Muscle layer of colon (tissue), 2 donors: ENCODE measurements around the gene TGFBRAP1.

ENCODE experiments used
- H3K27ac ChIP-seq: one replicate; pipeline ENCODE4 v1.7.0; 2013; ENCODE audit warnings: low read depth, mild to moderate bottlenecking, low read length, moderate library complexity
- H3K27me3 ChIP-seq, 2 donors: one replicate each; pipeline ENCODE4 v1.7.0; 2013; ENCODE audit warnings: low read length in 2 of 2, mild to moderate bottlenecking in 2 of 2; ENCODE audit not compliant: insufficient read depth in 2 of 2, control insufficient read depth in 1 of 2
- H3K36me3 ChIP-seq: one replicate; pipeline ENCODE4 v1.7.0; 2013; ENCODE audit warnings: mild to moderate bottlenecking, low read length; ENCODE audit not compliant: insufficient read depth
- H3K4me1 ChIP-seq: one replicate; pipeline ENCODE4 v1.7.0; 2013; ENCODE audit warnings: mild to moderate bottlenecking, low read length; ENCODE audit not compliant: insufficient read depth
- H3K4me3 ChIP-seq, 2 donors: one replicate each; pipeline ENCODE4 v1.7.0; 2013; ENCODE audit warnings: low read length in 2 of 2, low read depth in 1 of 2, mild to moderate bottlenecking in 1 of 2, moderate library complexity in 1 of 2
- H3K9ac ChIP-seq: one replicate; pipeline ENCODE4 v1.7.0; 2013; ENCODE audit warnings: low read length
- H3K9me3 ChIP-seq: one replicate; pipeline ENCODE4 v1.7.0; 2013; ENCODE audit warnings: mild to moderate bottlenecking, low read length
- donor health status: abdominal sarcoma.
- donor health status: Adenocarcinoma of cecum.

TGFBRAP1 gene

DNA sequence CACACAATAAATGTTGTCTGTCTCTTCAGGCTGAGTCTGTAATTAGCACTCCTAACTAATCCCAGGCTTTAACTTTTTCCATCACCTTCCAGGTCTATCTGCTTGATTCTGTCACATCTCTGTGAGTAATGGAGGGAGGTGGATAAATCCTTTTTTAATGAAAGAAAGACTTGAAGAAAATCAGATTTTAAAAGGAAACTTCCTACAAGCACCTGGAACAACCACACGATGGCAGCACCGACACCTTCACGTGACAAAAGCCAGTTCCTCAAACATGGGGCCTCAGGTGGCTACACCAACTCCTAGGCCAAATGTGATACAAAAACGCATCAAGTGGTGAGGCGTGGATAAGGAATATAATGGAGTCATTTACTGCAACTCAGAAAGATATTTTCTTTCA, 41.8 kb downstream of the TGFBRAP1 start:
- H3K9ac ChIP-seq = no peak overlapping the region
- no peaks in the 10 kb centered on the region for H3K9me3 ChIP-seq
- H3K4me1 ChIP-seq = no peaks in the 10 kb centered on the region
- H3K36me3 ChIP-seq = peaks cover 58% of the 10 kb centered on the region
- H3K4me3 ChIP-seq = no peak overlapping the region
- H3K27ac ChIP-seq = no peak overlapping the region
- no peaks in the 10 kb centered on the region for H3K27me3 ChIP-seq

DNA sequence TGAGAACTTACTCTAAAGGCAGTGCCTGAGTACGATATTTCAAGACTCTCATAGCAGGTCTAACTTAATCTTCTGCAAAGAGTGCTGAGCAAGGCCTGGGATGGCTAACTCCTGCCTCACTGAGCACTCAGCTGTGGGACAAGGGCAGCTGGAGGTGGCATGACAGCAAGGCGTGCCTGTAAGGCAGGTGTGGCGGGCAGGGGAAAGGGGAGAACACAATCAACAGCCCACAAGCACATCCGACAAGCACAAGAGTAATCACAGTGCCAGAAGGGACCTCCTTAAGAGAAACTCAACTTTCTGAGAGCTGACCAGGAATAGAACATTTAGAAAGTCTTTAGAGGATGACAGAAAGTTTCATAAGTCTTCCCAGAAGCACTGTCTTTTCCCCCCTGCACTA, 46.0 kb downstream of the TGFBRAP1 start:
- peaks cover 55% of the 10 kb centered on the region for H3K36me3 ChIP-seq
- no peaks in the 10 kb centered on the region for H3K9me3 ChIP-seq
- no peaks in the 10 kb centered on the region for H3K4me1 ChIP-seq
- no peak overlapping the region for H3K9ac ChIP-seq
- H3K4me3 ChIP-seq = no peak overlapping the region
- no peak overlapping the region for H3K27ac ChIP-seq
- no peaks in the 10 kb centered on the region for H3K27me3 ChIP-seq

DNA sequence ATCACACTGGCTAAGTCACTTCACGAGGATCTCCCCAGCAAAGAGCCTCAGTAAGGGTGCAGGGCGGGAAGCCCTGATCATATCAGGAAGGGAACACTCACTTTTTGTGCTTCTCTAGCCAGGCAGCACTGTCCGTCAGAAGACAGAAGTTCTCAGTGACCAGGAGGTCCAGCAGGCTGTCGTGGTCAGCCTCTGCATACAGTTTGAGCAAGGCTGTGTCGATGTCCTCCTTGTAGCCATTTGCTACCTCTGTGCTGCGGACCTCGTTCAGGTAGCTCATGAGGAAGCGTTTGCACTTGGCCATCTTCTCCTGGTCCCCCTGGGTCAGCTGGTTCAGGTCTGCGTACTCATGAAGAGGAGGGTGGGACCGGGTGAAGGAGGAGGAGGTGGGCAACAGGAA, 49.3 kb downstream of the TGFBRAP1 start:
- Histone ChIP-seq H3K36me3 (peaks cover 57% of the 10 kb centered on the region), H3K27me3 (no peaks in the 10 kb centered on the region), H3K9ac (no peak overlapping the region)

DNA sequence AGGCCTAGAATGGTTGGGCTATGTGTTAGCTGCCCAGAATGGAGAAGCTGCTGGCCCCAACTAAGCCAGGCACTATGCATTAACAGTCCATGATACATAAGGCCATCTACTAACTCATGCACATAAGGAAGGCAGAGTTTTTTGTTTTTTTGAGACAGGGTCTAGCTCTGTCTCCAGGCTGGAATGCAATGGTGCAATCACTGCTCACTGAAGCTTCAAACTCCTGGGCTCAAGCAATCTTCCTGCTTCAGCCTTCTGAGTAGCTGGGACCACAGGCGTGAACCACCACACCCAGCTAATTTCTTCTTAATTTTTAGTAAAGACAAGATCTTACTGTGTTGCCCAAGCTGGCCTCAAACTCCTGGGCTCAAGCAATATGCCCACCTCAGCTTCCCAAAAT, 50.4 kb downstream of the TGFBRAP1 start:
- H3K4me1 ChIP-seq = no peaks in the 10 kb centered on the region
- no peak overlapping the region for H3K27ac ChIP-seq
- no peaks in the 10 kb centered on the region for H3K27me3 ChIP-seq
- H3K9ac ChIP-seq = no peak overlapping the region
- no peak overlapping the region for H3K4me3 ChIP-seq
- no peaks in the 10 kb centered on the region for H3K9me3 ChIP-seq
- H3K36me3 ChIP-seq = peaks cover 60% of the 10 kb centered on the region

More for the DNA sequence above, 49.3 kb downstream of the TGFBRAP1 start:
- Histone ChIP-seq H3K9me3 (no peaks in the 10 kb centered on the region), H3K4me1 (no peaks in the 10 kb centered on the region), H3K4me3 (no peak overlapping the region), H3K27ac (no peak overlapping the region)

GRCh38 chr2:105278654-105279053, 50.9 kb downstream of the TGFBRAP1 start:
- H3K27ac ChIP-seq = no peak overlapping the region
- no peaks in the 10 kb centered on the region for H3K9me3 ChIP-seq

GRCh38 chr2:105274046-105274445, 55.5 kb downstream of the TGFBRAP1 start:
- Histone ChIP-seq H3K36me3 (peaks cover 74% of the 10 kb centered on the region), H3K27ac (no peak overlapping the region)

More at GRCh38 chr2:105278654-105279053, 50.9 kb downstream of the TGFBRAP1 start:
- no peak overlapping the region for H3K4me3 ChIP-seq
- H3K27me3 ChIP-seq = no peaks in the 10 kb centered on the region
- peaks cover 60% of the 10 kb centered on the region for H3K36me3 ChIP-seq
- H3K9ac ChIP-seq = no peak overlapping the region
- no peaks in the 10 kb centered on the region for H3K4me1 ChIP-seq

DNA sequence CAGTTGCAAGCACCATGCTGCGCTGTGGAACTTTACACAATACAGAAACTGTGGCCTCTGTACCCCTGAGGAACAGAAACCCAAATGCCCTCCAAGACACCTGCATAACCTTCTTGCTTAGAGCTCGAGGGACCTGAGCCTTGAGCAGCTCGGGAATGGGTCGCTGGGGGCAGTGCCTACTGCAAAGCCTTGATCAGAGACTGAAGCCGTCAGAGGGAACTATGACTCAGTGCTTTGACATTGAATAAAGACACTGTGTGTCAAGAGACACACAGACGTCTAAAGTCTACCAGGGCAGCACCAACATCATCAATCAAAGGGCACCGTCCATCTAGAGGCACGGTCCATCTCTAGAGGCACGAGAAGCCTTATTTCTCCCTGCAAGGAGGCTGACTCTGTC, 57.4 kb downstream of the TGFBRAP1 start:
- no peaks in the 10 kb centered on the region for H3K27me3 ChIP-seq
- H3K36me3 ChIP-seq = peaks cover 80% of the 10 kb centered on the region
- no peak overlapping the region for H3K9ac ChIP-seq
- H3K27ac ChIP-seq = no peak overlapping the region
- no peaks in the 10 kb centered on the region for H3K4me1 ChIP-seq
- no peak overlapping the region for H3K4me3 ChIP-seq
- no peaks in the 10 kb centered on the region for H3K9me3 ChIP-seq

More at GRCh38 chr2:105274046-105274445, 55.5 kb downstream of the TGFBRAP1 start:
- H3K27me3 ChIP-seq = no peaks in the 10 kb centered on the region
- H3K4me1 ChIP-seq = no peaks in the 10 kb centered on the region
- no peak overlapping the region for H3K4me3 ChIP-seq
- no peak overlapping the region for H3K9ac ChIP-seq
- no peaks in the 10 kb centered on the region for H3K9me3 ChIP-seq

DNA sequence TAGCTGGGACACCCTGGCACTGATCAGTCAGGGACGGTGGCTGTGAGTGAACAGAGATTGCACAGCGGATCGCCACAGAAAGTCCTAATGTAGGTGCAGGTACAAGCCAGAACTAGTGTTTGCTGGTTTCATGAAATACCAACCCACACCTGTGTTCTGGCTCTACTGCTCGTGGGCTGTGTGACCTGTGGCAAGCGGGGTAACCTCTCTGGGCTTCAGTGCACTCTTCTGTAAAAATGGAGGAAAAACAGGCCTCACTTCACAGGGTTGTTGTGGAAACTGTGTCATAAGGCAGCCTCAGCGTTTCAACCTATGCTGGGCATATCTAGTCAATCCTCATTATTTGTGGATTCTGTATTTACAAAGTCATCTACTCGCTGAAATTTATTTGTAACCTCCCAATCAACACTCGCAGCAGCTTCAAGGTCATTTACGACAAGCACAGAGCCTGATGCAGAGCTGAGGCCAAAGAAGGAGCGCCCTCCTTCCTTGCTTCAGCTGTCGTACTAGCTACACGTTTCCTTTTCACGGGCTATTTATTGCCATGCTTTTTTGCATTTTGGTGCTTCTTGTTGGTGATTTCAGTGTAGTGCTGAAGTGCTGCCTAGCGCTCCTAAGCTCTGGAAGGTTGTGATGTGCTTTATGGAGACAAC, 58.0 kb downstream of the TGFBRAP1 start:
- Histone ChIP-seq H3K4me1 (no peaks in the 10 kb centered on the region), H3K36me3 (peaks cover 79% of the 10 kb centered on the region), H3K27ac (no peak overlapping the region), H3K4me3 (no peak overlapping the region), H3K9me3 (no peaks in the 10 kb centered on the region), H3K27me3 (no peaks in the 10 kb centered on the region), H3K9ac (no peak overlapping the region)

DNA sequence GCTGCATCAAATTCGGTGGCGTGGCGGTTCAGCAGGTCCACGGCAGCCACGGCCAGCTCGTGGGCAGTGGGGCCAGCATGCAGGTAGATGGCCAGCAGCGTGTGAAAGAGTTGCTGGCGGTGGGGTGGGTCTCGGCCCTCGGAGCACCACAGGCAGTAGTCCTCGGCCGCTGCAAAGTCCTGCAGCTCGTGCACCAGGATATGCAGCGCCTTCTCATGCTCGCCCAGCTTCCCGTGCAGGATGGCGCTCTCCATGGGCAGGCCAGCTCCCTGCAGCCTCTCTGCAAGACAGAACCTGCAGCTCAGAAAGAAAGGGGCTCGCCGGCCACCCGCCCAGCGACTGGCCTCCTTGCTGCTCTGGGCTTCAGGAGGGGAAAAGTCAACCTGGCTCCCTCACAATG, 60.1 kb downstream of the TGFBRAP1 start:
- Histone ChIP-seq H3K4me1 (no peaks in the 10 kb centered on the region), H3K36me3 (peaks cover 73% of the 10 kb centered on the region), H3K27me3 (no peaks in the 10 kb centered on the region), H3K9me3 (no peaks in the 10 kb centered on the region), H3K9ac (no peak overlapping the region), H3K4me3 (no peak overlapping the region), H3K27ac (no peak overlapping the region)

- Histone ChIP-seq H3K9me3 (no peaks in the 10 kb centered on the region), H3K27ac (no peak overlapping the region), H3K27me3 (no peaks in the 10 kb centered on the region), H3K4me3 (no peak overlapping the region), H3K4me1 (no peaks in the 10 kb centered on the region), H3K36me3 (peaks cover 22% of the 10 kb centered on the region), H3K9ac (no peak overlapping the region)
Observed at GRCh38 chr2:105262651-105263091, 66.9 kb downstream of the TGFBRAP1 start.

GRCh38 chr2:105261061-105261460, 68.5 kb downstream of the TGFBRAP1 start:
- Histone ChIP-seq H3K27ac (no peak overlapping the region), H3K4me1 (no peaks in the 10 kb centered on the region)

GRCh38 chr2:105258835-105259350, 70.6 kb downstream of the TGFBRAP1 start:
- Histone ChIP-seq H3K4me3 (no peak overlapping the region), H3K27ac (no peak overlapping the region), H3K9me3 (no peaks in the 10 kb centered on the region), H3K9ac (no peak overlapping the region), H3K36me3 (no peaks in the 10 kb centered on the region), H3K27me3 (no peaks in the 10 kb centered on the region), H3K4me1 (no peaks in the 10 kb centered on the region)

More at GRCh38 chr2:105261061-105261460, 68.5 kb downstream of the TGFBRAP1 start:
- H3K4me3 ChIP-seq = no peak overlapping the region
- no peaks in the 10 kb centered on the region for H3K27me3 ChIP-seq
- H3K9ac ChIP-seq = no peak overlapping the region
- H3K9me3 ChIP-seq = no peaks in the 10 kb centered on the region
- H3K36me3 ChIP-seq = peaks cover 14% of the 10 kb centered on the region
